HUES48 (cell line): ENCODE results near the gene KANSL2.

Source experiments
- H3K27ac ChIP-seq: one replicate; pipeline ENCODE4 v1.7.0; 2013; ENCODE audit warnings: low read depth, low read length, inconsistent platforms
- H3K27me3 ChIP-seq: 2 replicates; pipeline ENCODE4 v1.6.1; 2013; ENCODE audit warnings: mild to moderate bottlenecking, low read length; ENCODE audit not compliant: control insufficient read depth, insufficient read depth
- H3K36me3 ChIP-seq: 2 replicates; pipeline ENCODE4 v1.6.1; 2013; ENCODE audit warnings: low read length; ENCODE audit not compliant: control insufficient read depth, insufficient read depth
- H3K4me1 ChIP-seq: 2 replicates; pipeline ENCODE4 v1.6.1; 2013; ENCODE audit warnings: mild to moderate bottlenecking, low read length; ENCODE audit not compliant: control insufficient read depth, insufficient read depth
- H3K4me3 ChIP-seq: 2 replicates; pipeline ENCODE4 v1.5.1; 2013; ENCODE audit warnings: mild to moderate bottlenecking, low read depth, low read length
- H3K9ac ChIP-seq: 2 replicates; pipeline ENCODE4 v1.6.1; 2013; ENCODE audit warnings: mild to moderate bottlenecking, low read depth, low read length, moderate library complexity
- H3K9me3 ChIP-seq: 2 replicates; pipeline ENCODE4 v1.6.1; 2013; ENCODE audit warnings: low read length; ENCODE audit not compliant: control insufficient read depth, insufficient read depth

The KANSL2 gene

GRCh38 chr12:48696626-48697025, 14.6 kb upstream of the KANSL2 start:
- Histone ChIP-seq H3K9ac (no peak overlapping the region), H3K27ac (no peak overlapping the region), H3K4me3 (no peak overlapping the region), H3K4me1 (no peaks in the 10 kb centered on the region), H3K9me3 (no peaks in the 10 kb centered on the region), H3K36me3 (peaks cover 85% of the 10 kb centered on the region), H3K27me3 (no peaks in the 10 kb centered on the region)

DNA sequence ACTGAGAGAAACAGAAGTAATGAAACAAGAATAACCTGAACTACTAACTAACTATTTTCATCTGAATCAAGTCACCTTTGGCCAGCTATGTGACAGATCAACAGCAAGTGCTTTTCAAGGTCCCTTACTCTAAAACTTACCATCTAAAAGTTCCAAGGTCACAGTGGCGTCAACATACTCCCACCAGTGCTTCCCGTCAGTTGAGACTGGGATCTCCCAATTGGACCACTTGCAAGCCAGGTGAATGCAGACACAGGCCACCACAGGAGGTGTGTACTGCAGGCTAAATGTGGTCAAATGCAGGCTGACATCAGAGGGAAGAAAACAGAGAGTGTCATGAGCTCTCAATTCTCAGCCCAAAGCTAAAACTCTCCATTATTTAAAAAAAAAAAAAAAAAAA, 13.8 kb upstream of the KANSL2 start:
- no peak overlapping the region for H3K9ac ChIP-seq
- H3K4me3 ChIP-seq, result no peak overlapping the region
- no peak overlapping the region for H3K27ac ChIP-seq
- H3K9me3 ChIP-seq, result no peaks in the 10 kb centered on the region
- H3K36me3 ChIP-seq, result peaks cover 89% of the 10 kb centered on the region
- no peaks in the 10 kb centered on the region for H3K27me3 ChIP-seq
- H3K4me1 ChIP-seq, result no peaks in the 10 kb centered on the region

- H3K9ac ChIP-seq, result no peak overlapping the region
- H3K4me3 ChIP-seq, result no peak overlapping the region
- H3K36me3 ChIP-seq, result peaks cover 90% of the 10 kb centered on the region
- no peaks in the 10 kb centered on the region for H3K27me3 ChIP-seq
- H3K27ac ChIP-seq, result no peak overlapping the region
- no peaks in the 10 kb centered on the region for H3K9me3 ChIP-seq
- no peaks in the 10 kb centered on the region; the same call in 1 of the 2 replicates for H3K4me1 ChIP-seq
Measured at GRCh38 chr12:48694038-48694437, 12.0 kb upstream of the KANSL2 start.

DNA sequence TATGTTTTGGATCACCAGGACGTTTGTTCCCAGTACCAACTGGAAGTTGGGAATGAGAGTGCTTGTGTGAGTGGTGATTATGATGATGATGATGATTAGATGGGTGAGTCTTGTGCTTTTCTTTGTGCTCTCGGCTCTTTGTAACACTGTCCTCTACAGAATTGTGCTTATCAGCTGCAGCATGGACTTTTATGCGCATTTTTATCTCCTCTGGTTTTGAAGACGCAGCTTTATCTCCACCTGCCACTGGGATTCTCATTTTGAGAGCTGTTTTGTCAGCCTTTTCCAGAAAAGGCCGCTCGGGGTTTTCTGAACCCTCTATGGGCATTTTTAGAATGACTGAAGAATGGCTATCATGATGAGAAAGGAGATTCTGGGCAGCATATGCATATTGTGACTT, 11.5 kb upstream of the KANSL2 start:
- Histone ChIP-seq H3K4me3 (no peak overlapping the region), H3K36me3 (peaks cover 92% of the 10 kb centered on the region), H3K9ac (no peak overlapping the region), H3K27me3 (no peaks in the 10 kb centered on the region), H3K9me3 (no peaks in the 10 kb centered on the region), H3K27ac (no peak overlapping the region), H3K4me1 (no peaks in the 10 kb centered on the region; the same call in 1 of the 2 replicates)

DNA sequence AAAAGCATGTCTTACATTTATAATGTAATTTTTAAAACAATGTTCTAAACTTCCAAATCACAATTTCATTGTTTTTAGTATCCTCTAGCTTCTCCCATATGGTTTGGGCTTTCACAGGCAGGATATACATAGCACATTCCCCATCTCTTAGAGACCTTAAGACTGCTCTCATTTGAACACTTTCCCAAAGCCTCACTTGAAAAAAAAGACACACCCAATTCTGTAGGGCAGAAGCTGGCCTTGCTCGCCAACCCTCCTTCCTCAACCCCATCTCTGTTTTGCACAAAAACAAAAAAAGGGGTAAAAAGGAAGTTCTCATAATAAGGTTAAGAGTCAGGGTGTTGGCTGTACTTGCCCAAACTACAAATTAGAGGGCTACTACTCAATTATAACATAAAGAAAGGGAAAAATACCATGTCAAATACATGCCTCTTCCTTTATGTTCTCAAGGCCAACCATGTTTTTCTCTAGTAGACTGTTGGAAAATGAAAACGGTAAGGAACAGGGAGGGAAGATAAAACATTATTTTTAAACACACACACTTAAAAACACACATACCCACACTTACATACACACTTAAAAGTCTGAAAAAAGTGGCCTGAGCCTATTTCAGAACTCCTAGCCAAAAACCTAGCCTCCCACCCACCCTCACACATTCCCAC, 9.9 kb upstream of the KANSL2 start:
- Histone ChIP-seq H3K4me1 (no peaks in the 10 kb centered on the region; the same call in 1 of the 2 replicates), H3K9ac (no peak overlapping the region), H3K4me3 (no peak overlapping the region), H3K27ac (no peak overlapping the region), H3K9me3 (no peaks in the 10 kb centered on the region), H3K27me3 (no peaks in the 10 kb centered on the region), H3K36me3 (peaks cover 89% of the 10 kb centered on the region)

GRCh38 chr12:48690990-48691389, 9.0 kb upstream of the KANSL2 start:
- H3K9me3 ChIP-seq, result no peaks in the 10 kb centered on the region
- H3K4me3 ChIP-seq, result no peak overlapping the region
- no peak overlapping the region for H3K27ac ChIP-seq
- H3K27me3 ChIP-seq, result no peaks in the 10 kb centered on the region
- H3K9ac ChIP-seq, result no peak overlapping the region
- no peaks in the 10 kb centered on the region; the same call in 1 of the 2 replicates for H3K4me1 ChIP-seq
- peaks cover 79% of the 10 kb centered on the region for H3K36me3 ChIP-seq

GRCh38 chr12:48690436-48690835, 8.4 kb upstream of the KANSL2 start:
- H3K9me3 ChIP-seq, result no peaks in the 10 kb centered on the region
- H3K36me3 ChIP-seq, result peaks cover 74% of the 10 kb centered on the region
- H3K9ac ChIP-seq, result no peak overlapping the region
- no peaks in the 10 kb centered on the region; the same call in 1 of the 2 replicates for H3K4me1 ChIP-seq
- H3K27me3 ChIP-seq, result no peaks in the 10 kb centered on the region
- no peak overlapping the region for H3K4me3 ChIP-seq
- H3K27ac ChIP-seq, result no peak overlapping the region

DNA sequence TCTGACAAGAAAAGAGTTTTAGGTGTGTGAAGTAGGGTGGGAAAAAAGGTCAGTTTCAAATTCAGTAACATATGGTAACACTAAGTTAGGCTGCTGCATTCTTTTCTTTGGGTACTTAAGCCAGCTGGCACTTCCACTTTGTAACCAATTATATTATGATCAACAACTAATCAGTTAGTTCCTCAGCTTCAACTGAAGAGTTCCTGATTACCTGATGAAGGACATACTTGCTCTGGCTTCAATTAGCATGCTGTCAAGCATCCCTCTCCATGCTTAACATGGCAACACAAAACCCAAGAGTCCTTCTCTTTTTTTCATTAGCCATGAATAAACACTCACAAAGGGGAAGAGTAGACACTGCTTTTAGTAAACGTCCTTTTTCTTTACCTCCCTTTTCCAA, 6.8 kb upstream of the KANSL2 start:
- no peaks in the 10 kb centered on the region; the same call in 1 of the 2 replicates for H3K4me1 ChIP-seq
- H3K4me3 ChIP-seq, result no peak overlapping the region
- no peaks in the 10 kb centered on the region for H3K27me3 ChIP-seq
- peaks cover 59% of the 10 kb centered on the region for H3K36me3 ChIP-seq
- no peak overlapping the region for H3K9ac ChIP-seq
- H3K9me3 ChIP-seq, result no peaks in the 10 kb centered on the region
- H3K27ac ChIP-seq, result no peak overlapping the region

- H3K36me3 ChIP-seq, result peaks cover 47% of the 10 kb centered on the region
- H3K9me3 ChIP-seq, result no peaks in the 10 kb centered on the region
- H3K4me1 ChIP-seq, result no peaks in the 10 kb centered on the region; the same call in 1 of the 2 replicates
- H3K27me3 ChIP-seq, result no peaks in the 10 kb centered on the region
- no peak overlapping the region for H3K9ac ChIP-seq
- H3K27ac ChIP-seq, result no peak overlapping the region
- no peak overlapping the region for H3K4me3 ChIP-seq
Measured at GRCh38 chr12:48687592-48687991, 5.6 kb upstream of the KANSL2 start.

- Histone ChIP-seq H3K36me3 (peaks cover 39% of the 10 kb centered on the region), H3K27ac (no peak overlapping the region), H3K9me3 (no peaks in the 10 kb centered on the region), H3K4me3 (no peak overlapping the region), H3K9ac (no peak overlapping the region), H3K4me1 (no peaks in the 10 kb centered on the region; the same call in 1 of the 2 replicates), H3K27me3 (no peaks in the 10 kb centered on the region)
Measured at GRCh38 chr12:48686615-48687334, 4.7 kb upstream of the KANSL2 start.

DNA sequence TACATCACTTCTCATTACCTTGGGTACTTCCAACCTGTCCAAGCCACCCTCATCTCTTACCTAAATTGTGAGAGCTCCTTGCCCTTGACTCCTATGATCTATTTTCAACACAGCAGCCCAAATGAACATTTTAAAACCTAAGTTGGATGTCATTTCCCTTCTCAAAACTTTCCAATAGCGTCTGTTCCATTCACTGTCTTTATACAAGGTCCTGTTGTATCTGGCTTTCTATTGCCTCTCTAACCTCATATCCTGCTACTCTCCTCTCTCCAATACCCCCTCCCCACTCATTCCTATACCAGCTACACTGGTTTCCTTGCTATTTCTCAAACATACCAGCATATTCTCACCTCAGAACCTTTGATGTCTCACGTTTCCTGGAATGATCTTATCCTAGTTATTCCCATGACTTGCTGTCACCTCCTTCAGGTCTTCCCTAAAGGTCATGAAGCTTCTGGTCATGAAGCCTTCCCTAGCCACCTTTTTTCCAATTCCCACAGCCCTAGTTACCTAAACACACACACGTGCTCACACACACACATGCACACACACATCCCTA, 4.1 kb upstream of the KANSL2 start:
- no peak overlapping the region for H3K9ac ChIP-seq
- H3K36me3 ChIP-seq, result peaks cover 33% of the 10 kb centered on the region
- H3K4me3 ChIP-seq, result no peak overlapping the region
- no peaks in the 10 kb centered on the region; the same call in 1 of the 2 replicates for H3K4me1 ChIP-seq
- no peaks in the 10 kb centered on the region for H3K9me3 ChIP-seq
- no peak overlapping the region for H3K27ac ChIP-seq
- no peaks in the 10 kb centered on the region for H3K27me3 ChIP-seq
